ENCODE data around the gene IL26.

DNA sequence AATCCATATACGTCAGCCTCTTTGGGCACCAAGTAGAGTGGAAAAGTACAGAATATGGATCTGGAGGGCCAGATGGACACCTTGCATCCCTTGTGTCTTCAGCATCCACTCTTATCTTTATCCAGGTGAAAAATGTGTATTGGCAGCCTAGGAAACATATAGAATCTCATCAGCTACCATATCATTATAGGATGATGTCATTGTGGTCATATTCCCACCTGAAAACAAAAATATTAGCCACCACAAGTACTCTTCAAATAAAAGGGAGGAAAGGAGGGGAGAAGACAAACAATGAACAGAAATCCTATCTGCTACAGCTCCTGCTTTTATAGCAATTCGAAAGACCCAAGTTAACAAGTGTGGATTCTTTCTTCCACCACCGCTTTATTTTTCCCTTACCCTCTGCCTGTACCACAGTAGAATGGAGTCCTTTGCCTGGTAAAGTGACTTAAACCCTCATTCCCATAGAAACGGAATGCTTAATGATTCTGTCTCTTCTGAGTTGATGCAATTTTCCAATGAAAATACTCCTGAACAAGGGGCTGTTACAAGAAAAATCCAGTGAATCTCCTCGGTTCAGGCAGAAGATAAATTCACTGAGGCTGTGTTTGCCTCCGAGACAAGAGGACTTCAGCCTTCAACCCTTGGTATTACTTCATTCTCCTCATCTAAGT, 13.8 kb upstream of the IL26 start:
- TF ChIP-seq MYC (IDR thresholded peaks at IDR 0.05; ENCODE audit: low read depth, low read length) = no peak
- TF ChIP-seq, protein P1, sequence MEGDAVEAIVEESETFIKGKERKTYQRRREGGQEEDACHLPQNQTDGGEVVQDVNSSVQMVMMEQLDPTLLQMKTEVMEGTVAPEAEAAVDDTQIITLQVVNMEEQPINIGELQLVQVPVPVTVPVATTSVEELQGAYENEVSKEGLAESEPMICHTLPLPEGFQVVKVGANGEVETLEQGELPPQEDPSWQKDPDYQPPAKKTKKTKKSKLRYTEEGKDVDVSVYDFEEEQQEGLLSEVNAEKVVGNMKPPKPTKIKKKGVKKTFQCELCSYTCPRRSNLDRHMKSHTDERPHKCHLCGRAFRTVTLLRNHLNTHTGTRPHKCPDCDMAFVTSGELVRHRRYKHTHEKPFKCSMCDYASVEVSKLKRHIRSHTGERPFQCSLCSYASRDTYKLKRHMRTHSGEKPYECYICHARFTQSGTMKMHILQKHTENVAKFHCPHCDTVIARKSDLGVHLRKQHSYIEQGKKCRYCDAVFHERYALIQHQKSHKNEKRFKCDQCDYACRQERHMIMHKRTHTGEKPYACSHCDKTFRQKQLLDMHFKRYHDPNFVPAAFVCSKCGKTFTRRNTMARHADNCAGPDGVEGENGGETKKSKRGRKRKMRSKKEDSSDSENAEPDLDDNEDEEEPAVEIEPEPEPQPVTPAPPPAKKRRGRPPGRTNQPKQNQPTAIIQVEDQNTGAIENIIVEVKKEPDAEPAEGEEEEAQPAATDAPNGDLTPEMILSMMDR (IDR thresholded peaks at IDR 0.05; ENCODE audit: low read depth, low read length) = no peak
